Transverse colon (tissue), 4 donors: Measurements from ENCODE around the gene SLC16A9. TPM values are rescaled to one million over a fixed set of nuclear protein-coding genes. Genes with fewer than 3 reads are reported as not detected.
A peak's percentile ranks its signal among the peaks of the same experiment; 100 is the strongest.

Source experiments
- DNase-seq: peaks from one replicate; pipeline ENCODE4 v3.0.0-alpha.2; 2019
- H3K27ac ChIP-seq, 4 donors: fragments of 200-600 bp; sonication (generic); 2 replicates each; pipeline ENCODE4 v1.5.1; 2016 to 2018; ENCODE audit warnings: inconsistent platforms in 4 of 4
- H3K27me3 ChIP-seq: fragments of 200-600 bp; sonication (generic); 2 replicates; pipeline ENCODE4 v1.5.1; 2017; ENCODE audit warnings: inconsistent platforms
- H3K36me3 ChIP-seq, 4 donors: fragments of 200-600 bp; sonication (generic); 2 replicates each; pipeline ENCODE4 v1.5.1; 2017 to 2019; ENCODE audit warnings: inconsistent platforms in 4 of 4
- H3K4me1 ChIP-seq, 4 donors: fragments of 200-600 bp; sonication (generic); 2 replicates each; pipeline ENCODE4 v1.5.1; 2017 to 2020; ENCODE audit warnings: inconsistent platforms in 4 of 4
- H3K4me3 ChIP-seq, 4 donors: fragments of 200-600 bp; sonication (generic); 1 replicate in 1 of 4; 2 replicates in 3 of 4; pipeline versions ENCODE4 v1.5.1 to v1.6.1; 2017 to 2019; ENCODE audit warnings: inconsistent platforms in 4 of 4
- H3K9me3 ChIP-seq, 2 donors: fragments of 200-600 bp; sonication (generic); 2 replicates each; pipeline ENCODE4 v1.5.1; 2017 to 2019; ENCODE audit warnings: inconsistent platforms in 2 of 2
- CTCF ChIP-seq, 5 experiments: fragments of 200-600 bp in 3 of 5; fragments of 450-650 bp in 2 of 5; sonication (generic) in 3 of 5; IDR thresholded peaks; 1 replicate in 2 of 5; 2 replicates in 3 of 5; pipeline ENCODE4 v1.5.1; 2016 to 2017; ENCODE audit warnings: antibody characterized with exemption in 5 of 5, inconsistent platforms in 3 of 5, mild to moderate bottlenecking in 2 of 5, moderate library complexity in 1 of 5
- EP300 ChIP-seq: sonication (generic); formaldehyde crosslinking; IDR thresholded peaks from one replicate; pipeline ENCODE4 v1.6.1; 2017; ENCODE audit warnings: antibody characterized with exemption, low read depth
- POLR2A ChIP-seq: fragments of 450-650 bp; IDR thresholded peaks from one replicate; pipeline ENCODE4 v1.6.1; 2016; ENCODE audit warnings: antibody characterized with exemption, mild to moderate bottlenecking, moderate library complexity
- POLR2AphosphoS5 ChIP-seq, 3 donors: sonication (generic); formaldehyde crosslinking; IDR thresholded peaks; one replicate each; pipeline ENCODE4 v1.6.1; 2016; ENCODE audit warnings: antibody characterized with exemption in 3 of 3
- WGBS, 2 donors: methylation state at CpG; one replicate each; pipeline ENCODE4 v1.1.5; 2018; ENCODE audit warnings: low coverage in 1 of 2; 5-methylcytosine and 5-hydroxymethylcytosine counted together
- in situ Hi-C, 4 donors: fragments of 200-750 bp; cut with MboI; loops; one replicate each; pipeline versions ENCODE4 v1.15.0 to v1.15.1; 2017; ENCODE audit warnings: low sequenced_read_pairs in 3 of 4, low pct_ligation_motif_present in 1 of 4, low pct_unique_long_range_greater_than_20kb in 1 of 4
- intact Hi-C: fragments of 100-400 bp; cut with DNase I; formaldehyde crosslinking; loops from one replicate; pipeline ENCODE4 v1.15.1; 2023; ENCODE audit warnings: low total_unique reads
- total RNA-seq, 4 donors: library from RNA; depleted of rRNA; stranded (reverse); fragments of >200 nt; gene quantifications; one replicate each; pipeline ENCODE4 v1.1.0, GENCODE V29; 2016

The SLC16A9 gene
- total RNA-seq, 4 donors from 2014 or later = 0.80 to 58.7 (median 15.3) TPM

GRCh38 chr10:59692113-59692512, 17.5 kb downstream of the SLC16A9 start:
- Histone ChIP-seq H3K4me3 (no peak overlapping the region), H3K9me3 (no peaks in the 10 kb centered on the region), H3K4me1 (peaks cover 3 to 41% (median 9%) of the 10 kb centered on the region in 4 donors), H3K36me3 (no peaks in the 10 kb centered on the region), H3K27me3 (no peaks in the 10 kb centered on the region), H3K27ac (peak overlapping the region; percentile 67 to 74 (median 69))
- intact Hi-C loops (no loop called here), in situ Hi-C loops (no loop called here)
- 42 to 63% methylated on average over 2 of the region's 2 CpGs for WGBS, 2 donors
- TF ChIP-seq CTCF (IDR thresholded peaks at IDR 0.05) (no peak), EP300 (peak; percentile 8), POLR2AphosphoS5 (IDR thresholded peaks at IDR 0.05) (no peak), POLR2A (no peak)
- DNase-seq = peak; percentile 23

DNA sequence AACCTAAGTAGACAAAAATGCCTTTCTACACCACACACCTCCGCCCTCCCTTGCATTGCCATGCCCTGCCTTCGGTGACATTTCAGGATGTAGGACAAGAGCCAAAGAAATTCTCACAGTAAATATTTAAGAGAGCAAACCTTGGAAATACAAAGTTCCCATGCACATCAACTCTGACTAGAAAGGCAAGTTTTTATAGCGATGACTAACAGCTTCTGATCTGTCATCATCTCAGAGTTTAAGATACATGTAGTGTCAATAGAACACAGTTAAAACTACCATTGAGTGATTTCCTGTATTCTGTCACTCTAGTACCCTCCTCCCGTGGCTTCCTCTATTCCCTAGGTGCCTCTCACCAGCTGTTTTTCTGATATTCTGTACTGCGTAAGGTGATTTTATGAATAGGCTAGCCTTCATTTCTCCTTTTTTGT, 20.7 kb downstream of the SLC16A9 start:
- Histone ChIP-seq H3K36me3 (no peaks in the 10 kb centered on the region), H3K27me3 (no peaks in the 10 kb centered on the region), H3K4me1 (peaks cover 3 to 41% (median 7%) of the 10 kb centered on the region in 4 donors), H3K9me3 (no peaks in the 10 kb centered on the region), H3K27ac (peak overlapping the region; percentile 70 to 78 (median 74)), H3K4me3 (no peak overlapping the region)
- 56 to 70% methylated on average over 4 to 5 of the region's 5 CpGs for WGBS, 2 donors
- intact Hi-C loops (no loop called here), in situ Hi-C loops (no loop called here)
- peak; percentile 56 for DNase-seq
- TF ChIP-seq POLR2AphosphoS5 (IDR thresholded peaks at IDR 0.05) = peak in 2 of 3 donors; percentile 38 to 52
- no peak for TF ChIP-seq CTCF (IDR thresholded peaks at IDR 0.05)

GRCh38 chr10:59687657-59688056, 22.0 kb downstream of the SLC16A9 start:
- DNase-seq = no peak
- no peaks in the 10 kb centered on the region for H3K9me3 ChIP-seq
- whole genome bisulfite sequencing, 2 donors = 71 to 81% methylated on average over 1 of the region's 1 CpG
- intact Hi-C loops (no loop called here), in situ Hi-C loops (no loop called here)
- peaks cover 3 to 36% (median 7%) of the 10 kb centered on the region in 4 donors for H3K4me1 ChIP-seq
- no peaks in the 10 kb centered on the region for H3K36me3 ChIP-seq
- H3K27ac ChIP-seq = no peak overlapping the region
- H3K27me3 ChIP-seq = no peaks in the 10 kb centered on the region
- TF ChIP-seq POLR2A = no peak
- no peak for TF ChIP-seq EP300
- no peak for TF ChIP-seq CTCF (IDR thresholded peaks at IDR 0.05)
- TF ChIP-seq POLR2AphosphoS5 (IDR thresholded peaks at IDR 0.05) = no peak
- H3K4me3 ChIP-seq = no peak overlapping the region

GRCh38 chr10:59684006-59684405, 25.6 kb downstream of the SLC16A9 start:
- Histone ChIP-seq H3K27me3 (no peaks in the 10 kb centered on the region), H3K4me1 (peaks cover 0 to 16% (median 4%) of the 10 kb centered on the region in 4 donors), H3K9me3 (no peaks in the 10 kb centered on the region), H3K36me3 (no peaks in the 10 kb centered on the region), H3K27ac (no peak overlapping the region), H3K4me3 (no peak overlapping the region)
- whole genome bisulfite sequencing, 2 donors = 93 to 98% methylated on average over 5 of the region's 5 CpGs
- intact Hi-C loops (no loop called here), in situ Hi-C loops (no loop called here)
- TF ChIP-seq POLR2AphosphoS5 (IDR thresholded peaks at IDR 0.05) (no peak), CTCF (IDR thresholded peaks at IDR 0.05) (no peak), POLR2A (no peak), EP300 (no peak)
- no peak for DNase-seq
